OCI-LY3 (cell line): Measurements from ENCODE around the gene SLC25A48.

Experiments used
- EZH2phosphoT487 ChIP-seq: fragments of 200-600 bp; shearing (Covaris generic); IDR thresholded peaks from 2 replicates; pipeline ENCODE4 v1.6.1; 2018; ENCODE audit warnings: antibody characterized with exemption, mixed run types, low read depth
- TF ChIP-seq, protein P1 (sequence below): fragments of 200-600, 300-600 bp; sonication (generic); IDR thresholded peaks from 2 replicates; pipeline ENCODE4 v1.5.1; 2014; ENCODE audit warnings: antibody characterized with exemption, low read length, low read depth

DNA sequence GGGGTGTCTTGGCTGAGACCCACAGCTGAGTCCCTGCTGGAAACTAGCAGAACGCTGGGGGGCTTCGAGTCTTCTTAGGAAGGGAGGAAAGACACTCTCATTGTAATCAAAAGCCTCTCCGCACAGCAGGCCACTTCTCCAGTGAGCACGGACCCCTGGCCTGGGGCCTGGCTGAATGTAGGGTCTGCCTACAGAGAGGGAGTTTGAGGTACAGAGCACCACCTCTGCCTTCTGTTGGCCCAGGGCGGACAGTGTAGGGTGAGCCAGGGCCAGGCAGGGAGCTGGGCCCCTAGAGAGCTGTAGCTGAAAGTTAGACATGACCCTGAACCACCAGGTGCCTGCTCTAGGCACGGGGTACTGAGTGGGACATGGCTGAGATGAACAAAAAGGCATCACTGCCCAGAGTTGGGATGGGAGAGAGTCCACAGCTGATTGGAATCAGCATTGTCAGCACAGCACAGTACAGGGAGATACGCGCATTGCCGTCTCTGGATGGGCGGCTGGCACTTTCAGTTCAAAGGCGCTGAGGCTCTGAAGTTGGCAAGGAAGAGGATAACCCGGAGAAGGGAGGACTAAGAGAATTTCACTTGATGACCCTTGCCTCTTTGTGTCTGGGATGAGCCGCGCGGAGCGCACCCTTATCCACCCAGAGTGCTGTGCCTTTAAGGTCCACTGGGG, 363 bp upstream of the SLC25A48 start:
- TF ChIP-seq, protein P1, sequence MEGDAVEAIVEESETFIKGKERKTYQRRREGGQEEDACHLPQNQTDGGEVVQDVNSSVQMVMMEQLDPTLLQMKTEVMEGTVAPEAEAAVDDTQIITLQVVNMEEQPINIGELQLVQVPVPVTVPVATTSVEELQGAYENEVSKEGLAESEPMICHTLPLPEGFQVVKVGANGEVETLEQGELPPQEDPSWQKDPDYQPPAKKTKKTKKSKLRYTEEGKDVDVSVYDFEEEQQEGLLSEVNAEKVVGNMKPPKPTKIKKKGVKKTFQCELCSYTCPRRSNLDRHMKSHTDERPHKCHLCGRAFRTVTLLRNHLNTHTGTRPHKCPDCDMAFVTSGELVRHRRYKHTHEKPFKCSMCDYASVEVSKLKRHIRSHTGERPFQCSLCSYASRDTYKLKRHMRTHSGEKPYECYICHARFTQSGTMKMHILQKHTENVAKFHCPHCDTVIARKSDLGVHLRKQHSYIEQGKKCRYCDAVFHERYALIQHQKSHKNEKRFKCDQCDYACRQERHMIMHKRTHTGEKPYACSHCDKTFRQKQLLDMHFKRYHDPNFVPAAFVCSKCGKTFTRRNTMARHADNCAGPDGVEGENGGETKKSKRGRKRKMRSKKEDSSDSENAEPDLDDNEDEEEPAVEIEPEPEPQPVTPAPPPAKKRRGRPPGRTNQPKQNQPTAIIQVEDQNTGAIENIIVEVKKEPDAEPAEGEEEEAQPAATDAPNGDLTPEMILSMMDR, result no peak
- TF ChIP-seq EZH2phosphoT487, result no peak
